ENCODE data around the gene SASH1.
"Not testable (repeated sequence)": the region's sequence is repeated elsewhere in the genome, so short reads cannot be mapped to it uniquely, and the experiment has no call there.

SASH1 gene

GRCh38 chr6:148351309-148351708 lies 8.7 kb downstream of the SASH1 start:
- no peak overlapping the region for H3K9ac ChIP-seq (ENCODE audit: low read length)
- H3K79me2 ChIP-seq (ENCODE audit: insufficient read depth, low read length) = no peaks in the 10 kb centered on the region
- no peaks in the 10 kb centered on the region for H3K27me3 ChIP-seq (ENCODE audit: low read length)
- no peaks in the 10 kb centered on the region for H3K9me2 ChIP-seq (replicated peaks; ENCODE audit: insufficient read depth, low read length)
- TF ChIP-seq CTCF (IDR thresholded peaks at IDR 0.05; ENCODE audit: insufficient read depth, low read length, poor library complexity, severe bottlenecking) (no peak), EZH2phosphoT487 (conservative IDR thresholded peaks at IDR 0.05; ENCODE audit: low read length) (no peak)
- H3F3A ChIP-seq (ENCODE audit: insufficient read depth) = no peaks in the 10 kb centered on the region
- no peaks in the 10 kb centered on the region for H3K36me3 ChIP-seq (ENCODE audit: low read length)
- no peaks in the 10 kb centered on the region for H3K9me3 ChIP-seq (ENCODE audit: insufficient read depth, low read length)
- no peak overlapping the region for H3K27ac ChIP-seq (ENCODE audit: low read depth, low read length)
- H4K20me1 ChIP-seq (ENCODE audit: low read depth, low read length) = no peaks in the 10 kb centered on the region
- H3K4me2 ChIP-seq (ENCODE audit: low read depth, low read length, poor library complexity, severe bottlenecking) = no peak overlapping the region
- no peak overlapping the region for H3K4me3 ChIP-seq (ENCODE audit: insufficient read depth, low read length, poor library complexity, severe bottlenecking)
- H2AFZ ChIP-seq (ENCODE audit: low read depth, low read length, severe bottlenecking) = no peak overlapping the region

- not testable (repeated sequence) for H4K20me1 ChIP-seq (ENCODE audit: low read depth, low read length); H3K9ac ChIP-seq (ENCODE audit: low read length); H3K4me3 ChIP-seq (ENCODE audit: insufficient read depth, low read length, poor library complexity, severe bottlenecking); H3K27me3 ChIP-seq (ENCODE audit: low read length); H3K9me2 ChIP-seq (replicated peaks; ENCODE audit: insufficient read depth, low read length); H3K79me2 ChIP-seq (ENCODE audit: insufficient read depth, low read length); H3F3A ChIP-seq (ENCODE audit: insufficient read depth); H3K36me3 ChIP-seq (ENCODE audit: low read length); H2AFZ ChIP-seq (ENCODE audit: low read depth, low read length, severe bottlenecking); H3K27ac ChIP-seq (ENCODE audit: low read depth, low read length); H3K9me3 ChIP-seq (ENCODE audit: insufficient read depth, low read length); H3K4me2 ChIP-seq (ENCODE audit: low read depth, low read length, poor library complexity, severe bottlenecking)
These were observed 9.8 kb downstream of the SASH1 start for GRCh38 chr6:148352421-148352820.

- no peak overlapping the region for H3K27ac ChIP-seq (ENCODE audit: low read depth, low read length)
- no peaks in the 10 kb centered on the region for H3F3A ChIP-seq (ENCODE audit: insufficient read depth)
- H3K27me3 ChIP-seq (ENCODE audit: low read length) = no peaks in the 10 kb centered on the region
- H3K4me2 ChIP-seq (ENCODE audit: low read depth, low read length, poor library complexity, severe bottlenecking) = no peak overlapping the region
- no peaks in the 10 kb centered on the region for H4K20me1 ChIP-seq (ENCODE audit: low read depth, low read length)
- no peak for TF ChIP-seq CTCF (IDR thresholded peaks at IDR 0.05; ENCODE audit: insufficient read depth, low read length, poor library complexity, severe bottlenecking)
- TF ChIP-seq EZH2phosphoT487 (conservative IDR thresholded peaks at IDR 0.05; ENCODE audit: low read length) = no peak
- no peak overlapping the region for H3K4me3 ChIP-seq (ENCODE audit: insufficient read depth, low read length, poor library complexity, severe bottlenecking)
- no peak overlapping the region for H3K9ac ChIP-seq (ENCODE audit: low read length)
- H3K79me2 ChIP-seq (ENCODE audit: insufficient read depth, low read length) = no peaks in the 10 kb centered on the region
- no peak overlapping the region for H2AFZ ChIP-seq (ENCODE audit: low read depth, low read length, severe bottlenecking)
- no peaks in the 10 kb centered on the region for H3K36me3 ChIP-seq (ENCODE audit: low read length)
- H3K9me2 ChIP-seq (replicated peaks; ENCODE audit: insufficient read depth, low read length) = no peaks in the 10 kb centered on the region
- H3K9me3 ChIP-seq (ENCODE audit: insufficient read depth, low read length) = no peaks in the 10 kb centered on the region
These were observed 15.7 kb downstream of the SASH1 start for GRCh38 chr6:148358196-148358785.

GRCh38 chr6:148359228-148359627 lies 16.6 kb downstream of the SASH1 start:
- H3K36me3 ChIP-seq (ENCODE audit: low read length) = no peaks in the 10 kb centered on the region
- no peaks in the 10 kb centered on the region for H3K79me2 ChIP-seq (ENCODE audit: insufficient read depth, low read length)
- no peak overlapping the region for H3K4me2 ChIP-seq (ENCODE audit: low read depth, low read length, poor library complexity, severe bottlenecking)
- no peaks in the 10 kb centered on the region for H3K27me3 ChIP-seq (ENCODE audit: low read length)
- no peak overlapping the region for H2AFZ ChIP-seq (ENCODE audit: low read depth, low read length, severe bottlenecking)
- no peaks in the 10 kb centered on the region for H3K9me2 ChIP-seq (replicated peaks; ENCODE audit: insufficient read depth, low read length)
- TF ChIP-seq CTCF (IDR thresholded peaks at IDR 0.05; ENCODE audit: insufficient read depth, low read length, poor library complexity, severe bottlenecking) = no peak
- no peak for TF ChIP-seq EZH2phosphoT487 (conservative IDR thresholded peaks at IDR 0.05; ENCODE audit: low read length)
- no peaks in the 10 kb centered on the region for H4K20me1 ChIP-seq (ENCODE audit: low read depth, low read length)
- no peak overlapping the region for H3K9ac ChIP-seq (ENCODE audit: low read length)
- no peaks in the 10 kb centered on the region for H3K9me3 ChIP-seq (ENCODE audit: insufficient read depth, low read length)
- H3K4me3 ChIP-seq (ENCODE audit: insufficient read depth, low read length, poor library complexity, severe bottlenecking) = no peak overlapping the region
- no peak overlapping the region for H3K27ac ChIP-seq (ENCODE audit: low read depth, low read length)
- H3F3A ChIP-seq (ENCODE audit: insufficient read depth) = no peaks in the 10 kb centered on the region

All from SU-DHL-6 (cell line).